ENCODE measurements around the gene KIF6.

GRCh38 chr6:39294899-39295298 is 430.3 kb downstream of the KIF6 start:
- TF ChIP-seq POLR2A (IDR thresholded peaks at IDR 0.05) (no peak), CTCF (IDR thresholded peaks at IDR 0.05) (no peak)

Measured in uterus (tissue), 2 donors.